Gastroesophageal sphincter (tissue), 3 donors: Measurements from ENCODE around the gene ELP4.

ENCODE experiments used
- CTCF ChIP-seq, 4 experiments: fragments of 200-600 bp in 2 of 4; fragments of 450-650 bp in 2 of 4; sonication (generic) in 1 of 4; IDR thresholded peaks; one replicate each; pipeline ENCODE4 v1.5.1; 2017 to 2019; ENCODE audit warnings: antibody characterized with exemption in 4 of 4, mild to moderate bottlenecking in 2 of 4, moderate library complexity in 2 of 4
- EP300 ChIP-seq: sonication (generic); formaldehyde crosslinking; IDR thresholded peaks from one replicate; pipeline ENCODE4 v1.6.1; 2017; ENCODE audit warnings: antibody characterized with exemption, mild to moderate bottlenecking
- POLR2A ChIP-seq, 2 donors: fragments of 450-650 bp; IDR thresholded peaks; one replicate each; pipeline ENCODE4 v1.6.1; 2017; ENCODE audit warnings: antibody characterized with exemption in 2 of 2, mild to moderate bottlenecking in 2 of 2, moderate library complexity in 1 of 2

DNA sequence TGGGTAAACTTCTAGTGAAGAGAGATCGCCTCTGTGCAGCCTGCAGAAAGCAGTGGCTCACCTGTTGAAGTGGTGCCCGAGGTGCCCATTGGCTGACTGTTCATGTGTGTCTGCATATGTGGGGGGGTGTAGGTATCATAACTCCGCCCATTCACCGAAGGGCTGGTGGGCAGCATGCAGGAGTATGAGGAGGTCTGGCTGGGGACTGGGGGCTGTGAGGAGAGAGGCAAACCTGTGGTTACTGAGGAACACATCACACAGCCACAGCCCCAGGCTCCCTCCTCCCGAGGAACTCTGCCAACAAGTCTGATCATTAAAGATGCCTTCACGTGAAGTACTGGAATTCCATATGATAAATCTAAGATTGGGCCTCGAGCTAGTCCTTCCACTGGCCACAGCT, 281.1 kb downstream of the ELP4 start:
- TF ChIP-seq CTCF (IDR thresholded peaks at IDR 0.05) (no peak), POLR2A (IDR thresholded peaks at IDR 0.05) (no peak), EP300 (no peak)
